Islet precursor cell (in vitro differentiated cells): ENCODE results near the gene ACTL8.

ENCODE experiments used
- DNase-seq: peaks from one replicate; pipeline ENCODE4 v3.0.0-alpha.2; 2018

ACTL8 gene

DNA sequence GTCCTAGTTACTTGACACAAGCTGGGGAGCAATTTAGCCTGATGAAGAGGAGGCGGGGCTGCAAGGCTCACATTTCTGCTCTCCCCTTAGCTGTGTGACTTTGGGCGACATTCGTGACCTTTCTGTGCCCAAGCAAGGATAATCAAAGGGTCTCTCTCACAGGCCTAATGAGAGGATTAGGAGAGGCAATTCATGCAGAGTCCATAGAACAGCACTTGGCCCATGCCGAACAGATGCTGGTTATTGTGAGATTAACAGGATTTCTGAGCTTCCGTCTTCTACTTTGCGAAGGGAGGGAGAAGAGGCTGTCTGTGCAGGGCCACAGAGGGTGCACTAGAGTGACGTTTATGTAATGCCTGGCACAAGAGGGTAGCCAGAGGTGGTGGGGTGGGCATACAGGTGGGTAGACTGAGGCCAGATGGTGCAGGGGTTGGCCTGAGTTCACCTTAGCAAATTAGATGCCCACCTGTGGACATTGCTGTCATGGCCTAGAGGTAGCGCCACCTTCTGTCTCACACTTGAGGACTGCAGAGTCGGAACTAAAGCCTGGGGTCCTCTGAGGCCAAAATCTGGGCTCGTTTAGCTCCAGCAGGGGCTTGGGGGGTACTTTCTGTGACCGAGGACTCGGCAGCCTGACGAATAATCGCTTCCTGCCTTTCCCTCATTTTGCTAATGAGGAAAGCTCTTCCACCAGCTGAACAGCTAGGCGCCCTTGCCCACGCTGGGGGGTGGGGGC lies 18.6 kb downstream of the ACTL8 start:
- DNase-seq: no peak

DNA sequence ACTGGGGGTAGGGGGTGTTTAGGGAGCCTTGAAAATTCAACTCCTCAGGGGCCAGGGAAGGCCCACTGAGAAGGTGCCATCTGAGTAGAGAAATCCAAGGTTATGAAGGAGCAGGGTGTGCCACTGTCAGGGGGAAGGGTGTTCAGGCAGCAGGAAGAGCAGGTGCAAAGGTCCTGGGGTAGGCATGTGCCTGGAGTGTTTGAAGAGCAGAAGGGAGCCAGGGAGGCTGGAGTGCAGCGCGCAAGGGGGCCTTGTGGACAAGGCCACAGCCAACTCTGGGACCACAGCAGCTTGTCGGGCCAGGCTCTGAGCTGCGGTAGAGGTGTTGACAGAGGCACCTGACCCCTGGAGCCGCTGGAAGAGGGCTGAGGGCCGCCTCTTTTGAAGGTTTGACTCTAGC lies 19.3 kb downstream of the ACTL8 start:
- DNase-seq: no peak

DNA sequence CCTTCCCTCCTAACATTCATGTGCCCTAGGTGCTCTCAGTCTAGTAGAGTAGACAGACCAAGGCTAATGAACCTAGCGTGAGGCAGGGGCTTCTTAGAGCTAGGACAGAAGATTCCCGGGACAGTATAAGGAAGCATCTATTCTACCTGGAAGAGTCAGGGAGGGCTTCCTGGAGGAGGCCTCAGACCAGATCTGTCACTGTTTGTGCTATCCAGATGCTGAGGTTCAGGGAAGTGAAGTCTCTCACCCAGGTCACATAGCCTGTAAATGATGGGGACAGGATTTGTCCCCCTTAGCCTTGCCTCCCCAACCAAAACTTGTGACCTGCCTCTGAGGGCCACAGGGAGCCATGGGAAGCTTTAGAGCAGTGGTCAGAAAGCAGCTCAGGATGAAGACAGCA lies 20.7 kb downstream of the ACTL8 start:
- DNase-seq: no peak

DNA sequence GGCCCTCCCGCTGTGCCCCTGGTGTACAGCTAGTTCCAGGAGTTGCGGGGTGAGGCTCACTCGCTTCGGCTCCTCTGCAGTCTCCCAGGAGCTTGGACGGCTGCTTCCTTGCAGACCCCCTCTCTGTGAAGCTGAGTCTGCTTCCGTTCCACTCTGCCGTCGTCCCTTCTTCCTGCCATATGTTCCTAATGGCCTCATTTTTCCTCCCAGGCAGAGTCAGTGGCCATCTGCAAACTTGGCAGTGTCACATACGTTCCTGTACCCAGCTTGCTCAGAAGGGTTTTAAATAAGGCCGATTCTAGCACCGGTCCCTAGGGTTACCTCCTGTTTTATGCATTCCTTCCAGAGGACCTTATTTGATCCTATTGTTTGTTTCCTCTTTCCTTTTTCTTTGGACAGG lies 21.3 kb downstream of the ACTL8 start:
- no peak for DNase-seq

DNA sequence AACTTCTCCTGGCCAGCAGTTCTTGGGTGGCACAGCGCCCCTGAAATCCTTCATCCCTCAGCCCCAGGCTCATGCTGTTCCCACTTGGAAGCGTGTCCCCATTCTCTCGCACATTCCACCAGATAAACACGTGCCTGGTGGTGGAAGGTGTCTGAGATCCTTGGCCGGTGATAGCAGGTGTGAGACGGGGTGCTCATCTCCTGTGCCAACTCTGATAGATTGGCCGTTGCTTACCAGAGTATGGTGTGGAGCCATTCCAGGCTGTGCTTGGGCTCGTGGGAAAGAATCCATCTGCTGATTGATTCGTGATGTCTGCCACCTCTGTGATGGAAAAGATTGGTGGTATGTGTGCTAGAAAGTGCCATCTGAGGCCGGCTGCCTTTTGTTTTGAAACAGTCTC lies 22.2 kb downstream of the ACTL8 start:
- DNase-seq: no peak

DNA sequence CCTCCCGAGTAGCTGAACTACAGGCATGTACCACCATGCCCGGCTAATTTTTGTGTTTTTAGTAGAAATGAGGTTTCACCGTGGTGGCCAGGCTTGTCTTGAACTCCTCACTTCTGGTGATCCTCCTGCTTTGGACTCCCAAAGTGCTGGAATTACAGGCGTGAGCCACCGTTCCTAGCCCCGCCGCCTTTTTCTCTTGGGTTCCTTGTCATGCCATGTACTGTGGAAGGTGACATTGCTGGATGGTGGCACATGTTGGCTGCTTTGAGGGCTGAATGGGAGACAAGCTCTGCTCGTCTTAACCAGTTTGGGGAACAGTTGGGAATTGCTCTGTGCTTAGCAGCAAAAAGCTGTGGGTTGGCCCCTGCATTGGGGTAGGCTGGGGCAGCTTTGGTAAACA lies 22.7 kb downstream of the ACTL8 start:
- no peak for DNase-seq

DNA sequence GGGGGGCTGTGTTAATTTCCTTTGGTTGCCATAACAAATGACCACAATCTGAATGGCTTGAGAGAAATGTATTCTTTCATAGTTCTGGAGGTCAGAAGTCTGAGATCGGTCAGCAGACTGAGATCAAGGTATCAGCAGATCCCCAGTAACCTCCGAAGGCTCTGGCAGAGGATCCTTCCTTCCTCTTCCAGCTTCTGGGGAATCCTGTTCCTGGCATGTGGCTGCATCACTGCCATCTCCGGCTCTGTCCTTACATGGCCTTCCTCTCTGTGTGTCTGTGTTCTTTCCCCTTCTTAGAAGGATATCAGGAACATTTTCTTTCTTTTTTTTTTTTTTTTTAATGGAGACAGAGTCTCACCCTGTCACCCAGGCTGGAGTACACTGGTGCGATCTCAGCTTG lies 25.8 kb downstream of the ACTL8 start:
- DNase-seq: no peak

DNA sequence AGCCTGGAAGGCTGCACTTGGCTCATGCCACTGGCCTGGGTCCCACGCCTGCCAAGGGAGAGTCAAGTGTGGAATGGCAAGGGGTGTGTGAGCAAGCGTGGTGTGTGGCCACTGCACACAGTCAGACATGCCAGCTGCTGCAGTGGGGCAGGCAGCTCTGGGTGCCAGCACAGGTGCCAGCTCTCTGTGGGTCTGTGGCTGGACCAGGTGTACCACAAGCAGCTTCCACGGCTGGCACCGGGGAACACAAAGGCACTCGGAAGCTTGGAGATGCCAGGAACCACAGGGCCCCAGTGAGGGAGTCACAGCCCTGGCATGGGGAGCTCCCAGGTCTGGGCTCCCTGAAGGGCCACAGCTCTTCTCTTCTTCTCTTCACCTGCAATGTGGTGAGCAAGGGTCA lies 34.8 kb downstream of the ACTL8 start:
- DNase-seq: peak; percentile 38

DNA sequence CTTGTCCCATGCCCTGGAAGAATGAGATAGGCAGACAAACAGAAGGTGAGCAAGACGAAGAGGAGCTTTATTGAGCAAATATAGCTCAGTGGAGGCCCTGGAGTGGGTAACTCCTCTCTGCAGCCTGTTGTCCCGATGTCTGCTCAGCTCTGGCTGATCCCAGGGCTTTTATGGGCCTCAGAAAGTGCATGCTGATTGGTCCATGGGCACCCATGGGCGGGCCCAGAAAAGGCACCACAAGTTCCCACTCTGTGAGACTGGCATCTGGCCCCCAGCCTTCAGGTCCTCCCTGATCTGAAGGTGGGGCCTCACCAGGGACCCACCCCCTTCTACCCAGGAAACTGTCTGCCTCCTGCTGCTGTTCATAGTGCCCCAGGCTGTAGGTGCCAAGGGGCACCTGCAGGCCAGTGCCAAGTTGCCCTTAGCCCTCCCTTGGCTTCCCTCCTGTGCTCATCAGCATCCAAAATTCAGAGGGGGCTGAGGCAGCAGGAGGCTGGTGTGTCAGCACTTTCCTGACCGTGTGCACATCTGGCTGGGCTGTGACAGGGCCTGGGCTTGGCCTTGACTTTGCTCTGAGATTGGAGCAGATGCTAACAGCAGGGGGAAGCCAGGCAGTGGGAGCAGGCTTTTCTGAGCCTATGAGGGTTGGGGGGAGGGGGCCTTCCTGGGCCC lies 35.4 kb downstream of the ACTL8 start:
- peak; percentile 53 for DNase-seq

DNA sequence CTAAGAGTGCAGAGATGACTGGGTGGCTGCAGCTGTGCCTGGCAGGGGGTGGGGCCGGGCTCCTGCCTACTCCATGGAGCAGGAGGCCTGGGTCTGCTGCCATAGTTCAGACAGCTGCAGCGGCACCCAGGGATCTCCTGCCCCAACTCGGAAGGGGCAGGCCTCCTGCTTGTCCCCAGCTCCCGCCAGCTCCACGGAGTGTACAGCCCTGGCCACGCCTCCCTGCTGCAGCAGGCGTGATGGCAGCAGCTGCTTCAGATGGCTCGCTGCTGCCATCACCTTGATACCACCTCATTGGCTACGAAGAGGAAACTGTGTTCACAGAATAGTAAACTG lies 35.9 kb downstream of the ACTL8 start:
- DNase-seq: peak; percentile 37

DNA sequence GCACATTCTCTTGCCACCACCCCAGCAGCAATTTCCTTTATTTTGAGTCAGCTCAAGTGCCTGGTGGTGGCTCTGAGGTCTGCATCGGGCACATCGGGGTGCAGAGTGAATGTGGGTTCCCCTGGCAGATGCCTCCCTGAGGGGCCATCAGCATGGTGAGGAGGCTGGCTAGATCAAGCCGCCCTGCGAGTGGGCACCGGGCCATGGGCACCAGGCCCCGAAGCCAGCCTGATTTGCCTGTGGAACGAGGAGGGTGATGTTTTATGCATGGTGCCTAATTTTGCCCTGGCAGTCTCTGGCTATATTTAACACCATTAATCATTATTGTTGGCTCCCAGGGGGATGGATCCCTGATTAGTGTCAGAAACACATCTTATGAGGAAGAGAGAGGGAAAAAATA lies 36.3 kb downstream of the ACTL8 start:
- DNase-seq: peak; percentile 36

DNA sequence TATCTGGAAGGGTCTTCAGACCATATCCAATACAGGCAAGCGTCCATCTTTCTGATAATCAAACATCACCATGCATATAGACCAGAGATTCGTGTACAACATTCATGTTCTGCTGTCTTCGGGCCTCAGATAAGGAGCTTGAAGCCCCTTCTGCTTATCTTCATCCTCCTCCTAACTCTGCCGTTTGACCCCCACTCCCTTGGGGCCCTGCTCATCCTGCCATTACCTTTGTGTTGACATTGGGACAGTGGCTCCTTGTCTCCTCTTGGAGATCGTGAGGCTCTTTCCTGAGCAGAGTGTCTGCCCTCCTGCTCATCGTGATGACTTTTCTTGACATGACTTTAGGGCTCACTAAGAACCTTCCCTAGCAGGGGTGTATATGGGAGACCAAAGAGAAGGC lies 37.3 kb downstream of the ACTL8 start:
- peak; percentile 22 for DNase-seq

DNA sequence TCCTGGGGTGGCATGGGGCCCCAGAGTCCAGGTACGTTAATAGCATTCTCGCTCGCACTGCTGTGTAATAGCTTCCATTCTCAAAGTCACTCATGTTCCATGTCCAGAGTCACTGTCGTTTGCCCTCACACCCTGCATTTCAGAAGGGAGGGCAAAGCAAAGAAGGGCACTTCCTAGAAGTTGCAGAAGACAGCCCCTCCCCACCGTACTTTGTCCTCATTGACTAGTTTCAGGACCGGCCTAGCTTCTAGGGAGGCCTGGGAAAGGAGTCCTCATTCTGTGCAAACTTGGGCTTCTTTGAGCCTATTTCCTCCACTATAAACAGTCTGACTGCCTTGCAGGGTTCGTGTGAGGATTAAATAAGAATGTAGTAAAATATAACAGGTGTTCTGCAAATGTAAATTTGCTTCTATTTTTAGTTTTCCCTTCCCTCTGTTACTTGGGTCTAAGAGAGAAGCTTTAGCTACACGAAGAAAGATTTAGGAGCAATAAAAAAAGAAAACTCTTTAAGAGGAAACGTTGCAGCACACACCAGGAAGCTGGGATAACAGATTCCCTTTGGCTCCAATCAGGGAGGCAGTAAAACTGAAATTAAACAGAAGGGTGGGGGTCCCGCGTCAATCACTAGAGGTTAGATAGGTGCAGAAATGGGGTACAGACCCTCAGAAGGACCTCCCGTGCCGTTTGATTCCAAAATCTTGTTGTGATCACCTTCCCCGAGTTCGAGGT lies 40.1 kb downstream of the ACTL8 start:
- peak; percentile 24 for DNase-seq

DNA sequence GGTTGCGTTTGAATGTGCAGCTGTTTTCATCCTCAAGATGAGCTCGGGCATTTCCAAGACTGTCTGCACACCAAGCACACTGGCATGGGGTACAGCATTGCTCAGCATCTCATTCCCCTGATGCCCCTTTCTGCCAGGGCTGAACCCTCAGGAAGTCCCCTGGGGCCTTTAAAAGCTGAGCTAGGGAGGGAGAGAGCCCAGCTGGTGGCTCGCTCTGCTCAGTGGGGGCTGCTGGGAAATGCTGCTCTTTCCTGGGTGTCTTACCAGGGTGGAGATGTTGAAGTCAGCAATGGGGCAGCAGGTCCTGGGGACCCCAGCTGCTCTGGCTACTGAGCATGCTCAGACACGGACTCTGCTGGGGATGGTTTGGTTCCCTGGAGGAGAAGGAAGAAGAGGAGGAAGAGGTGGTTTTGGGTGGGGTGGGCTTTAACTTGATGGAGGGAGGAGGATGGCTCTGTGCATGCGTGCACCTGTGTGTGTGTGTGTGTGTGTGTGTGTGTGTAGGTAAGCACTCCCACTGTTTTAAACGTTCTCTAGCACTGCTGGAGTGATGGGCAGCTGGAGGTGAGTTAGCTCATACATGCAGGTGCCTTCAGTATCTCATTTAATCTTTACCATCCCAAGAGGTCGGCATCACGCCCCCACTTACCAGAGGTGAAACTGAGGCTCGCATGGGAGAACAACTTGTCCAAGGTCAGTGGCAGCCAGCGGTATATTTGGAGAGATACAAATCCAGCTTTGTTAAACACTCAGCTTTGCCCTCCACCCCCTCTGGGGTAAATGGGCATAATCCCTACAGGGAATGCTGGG lies 40.9 kb downstream of the ACTL8 start:
- DNase-seq: peak; percentile 40

DNA sequence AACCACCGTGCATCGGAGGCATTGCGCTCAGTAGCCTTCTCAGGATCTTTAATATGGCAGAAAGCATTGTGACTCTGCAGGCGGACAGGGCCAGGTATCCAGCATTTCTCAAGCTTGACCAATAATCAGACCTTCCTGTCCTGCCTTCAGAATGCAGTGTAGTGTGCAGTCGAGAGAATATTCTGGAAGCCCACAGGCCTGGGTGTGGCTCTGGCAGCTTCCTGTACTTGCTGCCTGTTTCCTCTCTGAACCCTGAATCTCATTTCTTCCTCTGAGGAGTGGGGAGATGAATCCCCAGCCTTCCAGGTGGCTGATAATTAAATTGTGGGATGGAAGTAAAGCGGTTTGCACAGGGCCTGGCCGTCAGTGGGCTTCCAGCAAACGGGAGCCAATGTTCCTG lies 42.3 kb downstream of the ACTL8 start:
- DNase-seq: peak; percentile 29

DNA sequence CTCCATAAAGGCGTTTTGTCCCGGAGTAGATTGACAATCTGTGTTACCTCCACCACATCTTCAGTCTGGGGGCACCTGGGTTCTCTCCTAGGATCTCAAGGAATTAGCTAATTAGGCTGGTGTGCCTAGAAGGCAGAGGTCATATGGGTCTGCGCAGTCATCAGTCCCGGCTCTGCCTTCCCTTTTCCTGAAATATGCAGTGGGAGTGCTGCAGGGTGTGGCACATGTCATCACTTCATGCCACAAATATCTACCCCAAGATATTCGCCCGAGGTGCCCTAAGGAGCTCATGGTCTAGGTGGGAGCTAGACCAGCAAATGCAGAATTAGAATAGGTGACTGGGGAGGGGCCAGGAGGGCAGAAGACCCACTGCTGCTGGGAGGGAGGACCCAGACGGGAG lies 42.9 kb downstream of the ACTL8 start:
- peak; percentile 43 for DNase-seq

DNA sequence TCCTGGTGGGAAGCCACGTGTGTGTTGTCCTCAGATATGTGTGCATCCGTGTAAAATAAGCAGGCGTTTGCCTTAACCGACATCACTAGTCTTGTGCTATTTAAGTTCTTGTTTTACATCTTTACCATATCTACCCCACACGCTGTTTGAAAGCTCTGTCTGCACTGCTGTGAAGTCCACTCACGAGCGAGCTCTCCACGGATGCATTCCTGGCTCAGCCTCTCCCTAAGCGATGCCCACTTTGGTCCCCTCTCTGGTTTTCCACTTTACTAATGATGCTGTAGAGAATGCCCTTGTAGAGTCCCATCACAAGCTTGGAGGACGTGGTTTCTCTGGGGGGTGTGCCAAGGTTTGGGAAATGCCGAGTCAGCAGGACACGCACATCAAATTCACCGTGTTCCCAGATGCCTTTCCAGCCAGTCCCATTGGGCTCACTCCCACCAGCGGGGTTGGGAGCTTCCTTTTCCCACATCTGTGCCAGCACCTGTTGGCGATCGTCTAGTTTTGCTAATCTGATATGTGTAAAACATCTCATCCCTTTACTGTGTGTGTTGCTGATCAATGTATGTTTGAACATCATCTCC lies 43.8 kb downstream of the ACTL8 start:
- peak; percentile 22 for DNase-seq

DNA sequence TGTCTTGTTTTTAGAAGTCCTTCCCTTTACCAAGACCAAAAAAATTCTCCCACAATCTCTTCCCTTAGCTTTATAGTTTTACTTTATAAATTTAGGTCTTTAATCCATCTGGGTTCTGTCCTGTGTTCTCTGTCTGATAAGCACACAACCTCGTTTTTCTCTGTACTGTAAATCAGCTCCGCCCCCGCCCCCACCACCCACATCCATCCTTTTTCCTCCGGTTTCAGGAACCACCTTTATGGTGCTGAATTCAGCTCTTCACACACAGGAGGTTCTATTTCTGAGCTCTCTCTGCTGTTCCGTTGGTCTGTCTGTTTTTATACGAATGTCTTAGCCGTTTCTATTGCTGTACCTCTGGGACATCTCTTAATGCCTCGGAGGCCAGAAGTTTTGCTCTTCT lies 44.5 kb downstream of the ACTL8 start:
- peak; percentile 29 for DNase-seq

DNA sequence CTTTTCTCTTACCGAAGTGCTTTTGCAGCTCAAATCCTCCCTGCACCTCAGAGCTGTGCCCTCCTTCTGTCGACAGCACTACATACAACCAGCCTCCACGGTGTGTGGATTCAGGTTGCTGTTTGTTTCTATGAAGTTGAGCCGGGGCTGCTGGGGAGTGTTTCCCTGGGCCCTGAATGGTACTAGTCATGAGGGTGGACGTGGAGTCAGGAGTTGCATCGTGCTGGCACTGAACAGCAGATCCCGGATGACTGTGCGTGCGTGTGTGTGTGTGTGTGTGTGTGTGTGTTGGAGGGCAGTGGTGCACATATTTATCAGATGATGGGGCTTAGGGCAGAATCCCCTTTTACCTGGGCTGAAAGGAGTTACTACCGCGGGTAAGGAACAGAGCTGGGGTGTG lies 47.0 kb downstream of the ACTL8 start:
- DNase-seq: peak; percentile 53

DNA sequence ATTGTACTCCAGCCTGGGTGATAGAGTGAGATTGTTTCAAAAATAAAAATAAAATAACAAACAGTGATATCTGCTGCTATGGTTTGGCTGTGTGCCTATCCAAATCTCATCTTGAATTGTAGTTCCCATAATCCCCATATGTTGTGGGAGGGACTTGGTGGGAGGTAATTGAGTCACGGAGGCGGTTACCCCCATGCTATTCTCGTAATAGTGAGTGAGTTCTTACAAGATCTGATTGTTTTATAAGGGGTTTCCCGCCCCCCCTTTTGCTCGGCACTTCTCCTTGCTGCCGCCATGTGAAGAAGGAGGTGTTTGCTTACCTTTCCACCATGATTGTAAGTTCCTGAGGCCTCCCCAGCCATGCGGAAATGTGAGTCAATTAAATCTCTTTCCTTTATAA lies 47.8 kb downstream of the ACTL8 start:
- peak; percentile 9 for DNase-seq

DNA sequence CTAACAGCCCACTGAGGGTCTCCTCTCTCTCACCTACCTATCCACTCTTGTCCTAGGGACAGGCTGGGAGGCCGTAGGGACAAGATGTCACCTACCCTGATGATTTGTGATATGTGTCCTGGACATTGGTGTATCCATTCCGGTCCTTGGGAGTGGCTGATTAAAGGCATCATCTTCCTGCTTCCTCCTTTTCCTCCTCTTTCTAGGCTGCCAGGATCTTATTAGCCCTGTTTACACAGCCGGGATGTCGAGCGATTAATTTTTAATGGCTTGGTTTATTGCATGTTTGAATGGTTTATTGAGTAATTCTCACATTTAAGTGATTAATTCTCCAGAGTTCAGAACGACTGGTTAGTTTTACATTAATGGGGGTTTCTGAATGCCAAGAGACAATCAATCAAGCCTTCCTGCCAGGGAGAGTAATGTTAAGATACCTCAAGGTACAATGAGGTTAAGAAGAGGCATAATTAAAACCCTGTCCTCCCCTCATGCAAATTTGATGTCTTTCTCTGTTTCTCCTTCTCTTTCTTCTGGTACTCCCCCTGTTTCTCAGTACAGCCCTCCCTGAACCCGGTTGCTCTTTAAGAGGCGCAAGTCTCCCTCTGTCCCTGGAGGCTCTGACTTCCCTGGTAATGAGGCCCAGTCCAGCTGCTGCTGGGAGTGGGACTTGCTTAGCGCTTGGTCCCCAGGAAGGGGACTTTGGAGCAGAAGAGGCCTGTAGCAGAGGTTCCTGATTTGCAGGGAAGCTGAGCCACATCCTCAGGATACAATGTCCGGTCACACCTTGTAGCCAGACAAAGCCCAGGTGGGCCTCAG lies 50.9 kb downstream of the ACTL8 start:
- DNase-seq: peak; percentile 21

DNA sequence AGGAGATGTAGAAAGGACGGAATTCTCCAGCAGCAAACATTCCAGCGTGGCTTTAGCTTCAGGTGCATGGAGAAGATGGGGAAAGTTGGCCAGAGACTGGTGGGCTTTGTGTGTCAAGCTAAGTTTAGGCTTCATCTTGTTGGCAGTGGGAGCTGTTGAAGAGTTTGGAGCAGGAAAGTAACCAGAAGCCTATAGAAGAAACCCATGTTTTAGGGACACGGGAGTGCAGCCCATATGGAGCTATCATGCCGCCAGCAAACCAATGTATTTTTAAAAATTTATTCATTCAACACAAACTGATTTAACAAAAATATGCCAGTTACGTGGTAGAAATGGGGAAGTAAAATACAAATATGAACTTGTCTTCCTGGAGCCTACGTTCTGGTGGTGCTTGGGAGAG lies 53.7 kb downstream of the ACTL8 start:
- DNase-seq: peak; percentile 22
